HCT116 (cell line): ENCODE data around the gene CRYGC. TPM values are rescaled to one million over a fixed set of nuclear protein-coding genes. Genes with fewer than 3 reads are reported as not detected.

ENCODE experiments used
- ATAC-seq: fragments of 200-7000 bp; cut with Tn5 transposase; 2 replicates; pipeline ENCODE4 v1.9.1; 2020; ENCODE audit warnings: mild to moderate bottlenecking, moderate library complexity
- BruUV-seq: library from RNA; stranded (reverse); fragments of 400-500 nt; replicated peaks from 2 replicates; lab custom pipeline; 2021; lab: Mats Ljungman, UMichigan
- CTCF ChIA-PET: fragments of 300-600 bp; sonication (Branson Sonifier 250); formaldehyde crosslinking; loops from one replicate; lab custom pipeline; 2021; ENCODE audit warnings: antibody characterized with exemption; lab: Charles Lee
- POLR2A ChIA-PET: fragments of 300-600, 350-600 bp; sonication (Branson Sonifier 250); formaldehyde crosslinking; loops from one replicate; lab custom pipeline; 2021; ENCODE audit warnings: antibody characterized with exemption; lab: Charles Lee
- RAD21 ChIA-PET, 2 experiments: fragments of 300-600 bp; sonication (Branson Sonifier 250); formaldehyde crosslinking; loops; one replicate each; lab custom pipeline; 2023; ENCODE audit warnings: low total read pairs in 2 of 2; ENCODE audit not compliant: uncharacterized antibody in 2 of 2, unreplicated experiment in 2 of 2, low non-redundant PET in 1 of 2; lab: Charles Lee
- DNase-seq: peaks from one replicate; pipeline ENCODE4 v3.0.0-alpha.2; 2010; ENCODE audit warnings: low read depth, low spot score
- H2AFZ ChIP-seq: fragments of 200-600 bp; shearing (Covaris generic), sonication (generic); 2 replicates; pipeline ENCODE4 v1.6.1; 2017; ENCODE audit warnings: low read depth, mixed run types, mixed read lengths, antibody characterized with exemption, low read length; ENCODE audit not compliant: poor library complexity, severe bottlenecking
- H3K27ac ChIP-seq: 2 replicates; pipeline ENCODE4 v1.5.1; 2012; ENCODE audit warnings: low read depth, low read length
- H3K27me3 ChIP-seq: fragments of 200-600 bp; sonication (generic); 2 replicates; pipeline ENCODE4 v1.6.1; 2016; ENCODE audit warnings: mixed run types, low read length, mixed read lengths; ENCODE audit not compliant: insufficient read depth
- H3K36me3 ChIP-seq, 2 experiments: fragments of 200-500 bp in 1 of 2; fragments of 200-600 bp in 1 of 2; sonication (Bioruptor generic) in 1 of 2; sonication (generic) in 1 of 2; 2 replicates each; pipeline versions ENCODE4 v1.5.1 to v1.6.1; 2014 to 2016; ENCODE audit warnings: low read length in 2 of 2, inconsistent platforms in 1 of 2, mixed read lengths in 1 of 2, mixed run types in 1 of 2; ENCODE audit not compliant: insufficient read depth in 2 of 2, control insufficient read depth in 1 of 2
- H3K4me1 ChIP-seq, 2 experiments: fragments of 200-600 bp in 1 of 2; sonication (generic) in 1 of 2; 2 replicates each; pipeline versions ENCODE4 v1.5.1 to v1.6.1; 2012 to 2017; ENCODE audit warnings: low read length in 2 of 2, inconsistent platforms in 1 of 2, mild to moderate bottlenecking in 1 of 2, mixed read lengths in 1 of 2, mixed run types in 1 of 2, moderate library complexity in 1 of 2; ENCODE audit not compliant: insufficient read depth in 2 of 2, control insufficient read depth in 1 of 2
- H3K4me2 ChIP-seq: fragments of 200-600 bp; sonication (generic); 2 replicates; pipeline ENCODE4 v1.6.1; 2017; ENCODE audit warnings: mixed run types, low read length, mixed read lengths
- H3K4me3 ChIP-seq, 2 experiments: fragments of 200-600 bp in 1 of 2; sonication (generic) in 1 of 2; replicated peaks in 1 of 2; 2 replicates each; pipeline ENCODE4 v1.5.1; 2011 to 2016; ENCODE audit warnings: low read length in 2 of 2, control low read depth in 1 of 2, low read depth in 1 of 2, mild to moderate bottlenecking in 1 of 2, mixed read lengths in 1 of 2, mixed run types in 1 of 2
- H3K79me2 ChIP-seq: fragments of 200-600 bp; sonication (generic); 2 replicates; pipeline ENCODE4 v1.6.1; 2017; ENCODE audit warnings: mild to moderate bottlenecking, mixed run types, low read length, moderate library complexity, mixed read lengths; ENCODE audit not compliant: insufficient read depth
- H3K9ac ChIP-seq: fragments of 200-600 bp; sonication (generic); 2 replicates; pipeline ENCODE4 v1.6.1; 2016; ENCODE audit warnings: low read length, mixed read lengths
- H3K9me2 ChIP-seq: fragments of 200-600 bp; sonication (generic), shearing (Covaris generic); 2 replicates; pipeline ENCODE4 v1.6.1; 2017; ENCODE audit warnings: mixed run types, mild to moderate bottlenecking, moderate library complexity; ENCODE audit not compliant: insufficient read depth
- H3K9me3 ChIP-seq, 2 experiments: fragments of 200-500 bp in 1 of 2; fragments of 200-600 bp in 1 of 2; sonication (Bioruptor generic) in 1 of 2; sonication (generic) in 1 of 2; 2 replicates each; pipeline ENCODE4 v1.6.1; 2014 to 2017; ENCODE audit warnings: low read length in 2 of 2, mixed read lengths in 2 of 2, inconsistent platforms in 1 of 2, low read depth in 1 of 2, mild to moderate bottlenecking in 1 of 2, mixed run types in 1 of 2, moderate library complexity in 1 of 2; ENCODE audit not compliant: control insufficient read depth in 1 of 2, insufficient read depth in 1 of 2
- H4K20me1 ChIP-seq: fragments of 200-600 bp; sonication (generic), shearing (Covaris generic); 2 replicates; pipeline ENCODE4 v1.6.1; 2017; ENCODE audit warnings: mixed run types, mild to moderate bottlenecking, moderate library complexity; ENCODE audit not compliant: insufficient read depth
- CEBPB ChIP-seq: IDR thresholded peaks from 2 replicates; pipeline ENCODE4 v1.6.1; 2012; ENCODE audit warnings: low read depth
- FOSL1 ChIP-seq: IDR thresholded peaks from 2 replicates; pipeline ENCODE4 v1.6.1; 2012; ENCODE audit warnings: low read depth
- JUND ChIP-seq: IDR thresholded peaks from 2 replicates; pipeline ENCODE4 v1.6.1; 2012
- MAX ChIP-seq: IDR thresholded peaks from 2 replicates; pipeline ENCODE4 v1.6.1; 2012
- POLR2A ChIP-seq: IDR thresholded peaks from 2 replicates; pipeline ENCODE4 v1.7.0; 2011; ENCODE audit warnings: borderline replicate concordance; ENCODE audit not compliant: insufficient read depth, insufficient read length; ENCODE audit errors: extremely low read depth
- POLR2AphosphoS5 ChIP-seq: IDR thresholded peaks from 2 replicates; pipeline ENCODE4 v1.6.1; 2011; ENCODE audit warnings: mild to moderate bottlenecking, low read depth, low read length, moderate library complexity
- RAD21 ChIP-seq: IDR thresholded peaks from 2 replicates; pipeline ENCODE4 v1.6.1; 2012; ENCODE audit warnings: low read depth, mild to moderate bottlenecking
- REST ChIP-seq: IDR thresholded peaks from 2 replicates; pipeline ENCODE4 v1.6.1; 2012; ENCODE audit warnings: low read depth
- SRF ChIP-seq: IDR thresholded peaks from 2 replicates; pipeline ENCODE4 v1.6.1; 2012; ENCODE audit warnings: low read depth
- ZFX ChIP-seq: fragments of 450-650 bp; IDR thresholded peaks from 2 replicates; pipeline ENCODE4 v1.6.1; 2017
- intact Hi-C: fragments of 100-400 bp; cut with micrococcal nuclease; formaldehyde crosslinking; loops from 2 replicates; pipeline ENCODE4 v1.10.0; 2022
- total RNA-seq: library from RNA; stranded (reverse); gene quantifications from one replicate; pipeline ENCODE4 v1.2.1, GENCODE V29; 2021; ENCODE audit not compliant: unreplicated experiment

The CRYGC gene
- total RNA-seq, 1 experiment from 2014 or later: not detected

- Histone ChIP-seq H3K36me3 (no peaks in the 10 kb centered on the region), H3K79me2 (no peaks in the 10 kb centered on the region), H2AFZ (no peak overlapping the region), H3K9ac (no peak overlapping the region), H3K4me3 (no peak overlapping the region), H3K4me1 (no peaks in the 10 kb centered on the region), H3K9me3 (no peaks in the 10 kb centered on the region), H3K9me2 (no peaks in the 10 kb centered on the region), H3K27me3 (no peaks in the 10 kb centered on the region), H3K27ac (no peak overlapping the region), H3K4me2 (no peak overlapping the region), H4K20me1 (no peaks in the 10 kb centered on the region)
- intact Hi-C loops: no loop called here
- BruUV-seq: no TSS peak
- DNase-seq: no peak
- POLR2A ChIA-PET: no interaction called here
- no peak for ATAC-seq
- CTCF ChIA-PET: interaction anchor here (1.4 to 1.7 kb wide), 2 partner anchors 33 to 42 kb away, joined by 3 to 5 read pairs; no protein-coding TSS in a partner anchor
- RAD21 ChIA-PET: no interaction called here
- TF ChIP-seq CEBPB (no peak), JUND (no peak), REST (no peak), RAD21 (no peak), MAX (no peak), FOSL1 (no peak), ZFX (no peak), SRF (no peak), POLR2A (no peak), POLR2AphosphoS5 (no peak)
These were observed 13.5 kb upstream of the CRYGC start for GRCh38 chr2:208142925-208143799.
